Activated T-cell treated with anti-CD3 and anti-CD28 coated beads for 24 hours (primary cell): Measurements from ENCODE around the gene HOGA1.
"Not testable (repeated sequence)": the region's sequence is repeated elsewhere in the genome, so short reads cannot be mapped to it uniquely, and the experiment has no call there.

ENCODE experiments used
- DNase-seq: peaks from one replicate; pipeline ENCODE4 v3.0.0-alpha.2; 2020; ENCODE audit warnings: low read depth

Gene HOGA1

DNA sequence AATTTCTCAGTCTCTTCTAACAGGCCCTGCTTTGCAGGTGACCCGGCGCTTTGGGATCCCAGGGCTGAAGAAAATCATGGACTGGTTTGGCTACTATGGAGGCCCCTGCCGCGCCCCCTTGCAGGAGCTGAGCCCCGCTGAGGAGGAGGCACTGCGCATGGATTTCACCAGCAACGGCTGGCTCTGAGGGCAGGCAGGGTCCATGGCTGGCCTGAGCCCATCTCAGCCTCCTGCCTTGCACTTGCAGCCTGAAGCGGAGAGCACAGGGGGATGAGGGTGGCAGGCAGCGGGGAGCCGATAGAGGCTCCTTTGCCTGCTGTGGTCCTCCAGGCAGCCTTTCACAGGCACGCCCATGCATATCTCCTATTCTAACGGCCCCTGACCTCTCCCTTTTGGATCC is 27.3 kb downstream of the HOGA1 start:
- no peak for DNase-seq

GRCh38 chr10:97612386-97612785 is 28.2 kb downstream of the HOGA1 start:
- no peak for DNase-seq

DNA sequence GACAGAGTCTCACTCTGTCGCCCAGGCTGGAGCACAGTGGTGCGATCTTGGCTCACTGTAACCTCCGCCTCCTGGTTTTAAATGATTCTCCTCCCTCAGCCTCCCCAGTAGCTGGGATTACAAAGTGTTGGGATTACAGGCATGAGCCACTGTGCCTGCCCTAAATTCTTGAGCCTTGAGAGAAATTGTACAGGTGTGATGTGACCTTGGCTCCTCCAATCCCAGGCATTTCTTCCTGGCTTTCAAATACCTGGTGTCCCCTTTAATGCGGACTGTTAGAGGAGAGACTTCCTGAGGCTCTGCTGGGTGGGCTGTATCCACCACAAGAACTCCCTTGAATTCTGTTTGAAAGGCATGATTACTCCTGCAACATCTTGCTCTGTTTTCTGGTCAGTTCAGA is 34.1 kb downstream of the HOGA1 start:
- DNase-seq = no peak

DNA sequence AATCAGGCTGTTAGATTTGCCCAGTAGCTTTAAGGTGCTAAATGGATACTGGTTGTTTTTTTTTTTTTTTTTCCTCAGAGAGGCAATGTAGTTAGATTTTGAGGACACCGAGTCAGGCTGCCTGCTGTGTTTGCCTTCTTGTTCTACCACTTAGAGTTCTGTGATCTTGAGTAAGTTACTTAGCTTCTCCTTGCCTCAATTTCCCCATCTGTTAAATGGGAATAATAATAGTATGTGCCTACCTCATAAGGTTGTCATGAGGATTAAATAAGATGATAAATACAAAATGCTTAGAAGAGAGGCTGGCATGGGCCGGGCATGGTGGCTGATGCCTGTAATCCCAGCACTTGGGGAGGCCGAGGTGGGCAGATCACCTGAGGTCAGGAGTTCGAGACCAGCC is 34.5 kb downstream of the HOGA1 start:
- DNase-seq = no peak

- DNase-seq = no peak
Measured at GRCh38 chr10:97623277-97623676, 39.1 kb downstream of the HOGA1 start.

GRCh38 chr10:97627731-97628130 is 43.5 kb downstream of the HOGA1 start:
- DNase-seq = no peak

- DNase-seq = no peak
Measured at GRCh38 chr10:97628228-97628627, 44.0 kb downstream of the HOGA1 start.

DNA sequence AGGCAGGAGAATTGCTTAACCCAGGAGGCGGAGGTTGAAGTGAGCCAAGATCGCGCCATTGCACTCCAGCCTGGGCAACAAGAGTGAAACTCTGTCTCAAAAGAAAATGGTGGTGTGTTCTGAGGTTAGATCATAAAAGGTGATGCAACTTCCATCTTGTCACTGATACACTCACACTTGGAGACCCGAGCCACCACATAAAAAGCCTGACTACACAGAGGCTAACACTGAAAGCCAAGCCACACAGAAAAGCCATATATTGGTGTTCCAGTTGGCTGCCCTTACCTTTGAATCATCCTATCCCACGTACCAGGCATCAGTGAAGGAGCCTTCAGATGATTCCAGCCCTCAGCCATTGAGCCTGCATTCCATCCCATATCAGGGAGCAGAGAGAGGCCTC is 45.1 kb downstream of the HOGA1 start:
- DNase-seq = no peak

DNA sequence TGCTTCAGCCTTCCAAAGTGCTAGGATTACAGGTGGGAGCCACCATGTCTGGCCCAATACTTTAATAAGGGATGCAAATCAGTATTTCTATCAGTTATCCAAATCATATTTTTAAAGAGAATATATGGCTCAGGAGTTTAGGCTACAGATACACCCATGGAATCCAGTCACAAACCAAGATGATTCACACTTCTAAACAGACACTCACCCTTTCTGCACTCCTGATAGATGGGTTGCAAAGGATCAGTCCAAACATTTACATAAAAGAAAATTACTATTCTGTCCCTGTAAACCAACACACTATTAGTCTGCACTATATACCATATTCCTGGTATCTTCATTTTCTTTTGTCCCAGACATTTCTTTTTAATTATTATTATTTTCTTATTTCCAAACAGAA is 46.9 kb downstream of the HOGA1 start:
- no peak for DNase-seq

DNA sequence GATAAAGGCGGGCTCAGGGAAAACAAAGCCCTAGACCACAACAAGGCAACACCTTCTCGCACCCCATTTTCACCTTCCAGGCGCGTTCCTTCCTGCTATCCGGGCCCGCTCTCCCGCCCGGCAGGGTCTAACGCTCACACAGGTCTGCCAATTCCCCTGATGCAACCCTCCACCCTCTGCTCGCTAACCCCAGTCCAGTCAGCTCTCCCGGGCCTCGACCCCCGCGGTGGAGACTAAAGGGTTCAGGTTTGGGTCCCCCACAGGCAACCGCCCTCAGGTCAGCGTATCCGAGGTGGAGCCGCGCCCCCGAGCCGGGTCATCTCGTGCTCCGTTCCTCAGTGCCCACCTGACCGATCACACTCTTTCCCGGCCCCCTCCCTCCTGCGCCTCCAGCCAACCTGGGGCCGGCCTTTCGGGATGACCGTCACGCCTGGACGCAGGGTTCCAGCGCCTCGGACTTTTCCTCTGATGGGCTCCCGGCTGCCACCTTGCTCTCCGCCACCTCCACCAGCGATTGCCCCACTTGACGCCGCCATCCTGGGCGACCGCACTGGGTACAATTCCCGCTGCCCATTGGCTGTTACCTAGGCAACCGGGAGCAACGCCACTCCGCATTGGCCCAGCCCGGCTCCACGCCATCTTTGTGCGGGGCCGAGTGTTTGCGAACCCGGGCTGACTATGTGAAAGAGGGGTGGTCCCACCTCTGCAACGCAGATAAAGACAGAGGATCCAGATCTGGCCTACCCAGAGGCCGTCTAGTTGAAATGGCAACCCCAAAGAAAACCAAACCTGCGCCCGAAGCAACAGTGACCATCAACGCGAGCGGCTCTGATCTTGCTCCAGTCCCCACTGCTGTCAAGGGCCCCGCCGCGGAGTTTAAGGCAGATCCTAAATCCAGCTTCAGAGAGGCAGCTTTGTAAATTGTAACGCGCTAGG is 49.0 kb downstream of the HOGA1 start, which contains the start of gene MORN4:
MORN4 (minus strand) TSS at position 552 of the 936 bp plus-strand sequence. CDS start 13,847 bp downstream, outside the sequence.
- DNase-seq = peak; percentile 88

- DNase-seq = no peak
Measured at GRCh38 chr10:97633921-97634320, 49.7 kb downstream of the HOGA1 start.

GRCh38 chr10:97635577-97635976 is 51.4 kb downstream of the HOGA1 start:
- no peak for DNase-seq

DNA sequence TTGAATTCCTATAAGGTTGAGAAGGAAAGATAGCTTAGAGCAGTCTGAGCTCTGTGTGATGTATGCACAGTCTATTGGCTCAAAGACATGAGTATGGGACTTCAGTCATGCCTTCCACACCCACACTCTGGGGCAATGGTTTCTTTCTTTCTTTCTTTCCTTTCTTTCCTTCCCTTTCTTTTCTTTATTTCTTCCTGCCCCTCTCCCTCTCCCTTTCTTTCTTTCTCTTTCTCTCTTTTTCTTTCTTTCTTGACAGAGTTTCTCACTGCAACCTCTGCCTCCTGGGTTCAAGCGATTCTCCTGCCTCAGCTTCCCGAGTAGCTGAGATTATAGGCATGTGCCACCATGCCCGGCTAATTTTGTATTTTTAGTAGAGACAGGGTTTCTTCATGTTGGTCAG is 54.9 kb downstream of the HOGA1 start:
- DNase-seq = not testable (repeated sequence)

- peak; percentile 99 for DNase-seq
Measured at GRCh38 chr10:97640174-97640867, 56.1 kb downstream of the HOGA1 start, which contains the start of gene PI4K2A. PI4K2A (plus strand) TSS chr10:97640671; CDS start chr10:97640743, 72 bp downstream.

GRCh38 chr10:97640868-97641811 is 57.0 kb downstream of the HOGA1 start:
- no peak for DNase-seq

GRCh38 chr10:97642471-97643159 is 58.4 kb downstream of the HOGA1 start:
- not testable (repeated sequence) for DNase-seq

DNA sequence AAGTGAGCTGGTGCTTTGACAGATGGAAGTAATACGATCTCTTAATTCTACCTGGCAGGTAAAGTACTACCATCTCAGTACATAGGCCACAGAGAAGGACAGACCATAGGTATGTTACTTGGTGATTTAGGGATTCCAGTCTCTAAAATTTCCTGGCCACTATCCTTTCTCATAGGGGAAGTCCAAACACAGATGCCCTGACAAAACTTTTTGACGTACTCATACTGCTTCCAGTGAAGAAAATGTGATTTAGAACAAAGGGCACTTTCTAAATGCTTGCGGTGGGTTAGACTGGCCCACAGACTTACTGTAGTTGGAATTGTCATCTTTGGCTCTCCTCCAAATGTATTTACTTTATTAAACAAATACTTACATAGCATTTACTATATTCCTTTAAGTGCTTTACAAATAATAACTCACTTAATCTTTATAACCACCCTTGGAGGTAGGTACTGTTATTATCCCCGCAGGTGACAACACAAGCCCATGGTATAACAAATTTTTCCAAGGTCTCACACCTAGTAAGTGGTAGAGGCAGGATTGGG is 59.3 kb downstream of the HOGA1 start:
- DNase-seq = no peak

DNA sequence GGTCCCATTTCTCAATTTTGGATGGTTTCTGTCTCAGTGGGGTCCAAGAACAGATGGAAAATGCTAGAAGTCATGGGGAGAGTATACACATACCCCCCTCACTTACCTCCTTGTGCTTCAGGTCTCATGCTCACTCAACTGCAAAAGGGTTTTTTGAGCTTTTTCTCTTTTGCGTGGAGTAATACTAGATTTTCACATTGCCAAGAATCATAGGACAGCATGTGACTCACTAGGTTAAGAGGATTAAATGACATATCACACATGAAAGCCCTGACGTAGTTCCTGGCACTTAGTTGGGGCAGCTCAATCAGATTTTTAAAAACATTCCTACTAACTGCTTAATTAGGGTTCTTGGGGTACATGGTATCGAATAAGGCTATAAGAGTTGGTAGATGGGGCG is 60.7 kb downstream of the HOGA1 start:
- DNase-seq = no peak

GRCh38 chr10:97647556-97647955 is 63.4 kb downstream of the HOGA1 start:
- no peak for DNase-seq

DNA sequence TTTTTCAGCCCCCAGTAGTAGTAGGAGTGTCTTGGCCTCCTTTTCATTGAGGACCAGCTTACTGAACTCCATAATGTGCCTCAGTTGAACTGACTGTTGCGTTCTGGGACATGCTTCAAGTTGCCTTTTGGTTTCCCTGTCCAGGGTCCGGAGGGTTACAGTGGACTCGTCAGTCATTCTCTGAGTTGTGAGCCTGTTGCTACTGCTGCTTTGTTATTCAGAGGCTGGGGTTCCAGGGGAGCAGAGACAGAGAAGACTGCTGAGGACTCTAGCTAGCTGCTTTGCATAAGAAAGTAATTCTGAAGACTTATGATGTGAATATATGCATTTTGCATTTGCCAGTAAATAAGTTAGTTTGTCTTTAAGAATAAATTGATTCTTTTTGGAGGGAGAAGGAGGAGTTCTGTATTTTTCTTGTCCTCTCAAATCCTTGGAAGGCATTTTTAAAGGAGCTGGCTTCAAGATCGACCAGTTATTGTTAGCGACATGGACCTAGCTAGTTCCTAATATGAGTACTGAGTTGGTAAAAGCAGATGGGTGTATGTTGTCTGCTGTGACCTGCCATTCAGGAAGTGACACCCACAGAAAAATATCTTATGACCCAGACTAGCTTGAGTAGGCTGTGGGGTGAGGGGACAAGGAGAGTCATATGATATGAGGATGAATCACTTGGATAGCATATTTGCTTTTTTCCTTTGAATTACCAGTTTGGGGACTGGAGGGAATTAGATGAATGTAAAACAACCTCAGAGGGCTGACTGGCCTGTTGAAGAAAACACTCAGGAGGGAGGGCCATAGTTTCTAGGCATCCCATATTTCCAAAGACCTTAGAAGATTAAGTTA is 64.6 kb downstream of the HOGA1 start:
- no peak for DNase-seq
